NCI-H1105 treated with DMSO at 0.1 percent for 48 hours (cell line): ENCODE results near the gene PHYH.
"Not testable (repeated sequence)": the region's sequence is repeated elsewhere in the genome, so short reads cannot be mapped to it uniquely, and the experiment has no call there.

Source experiments
- DNase-seq: peaks from one replicate; lab custom pipeline; 2025; lab: John Stamatoyannopoulos, UW

Gene PHYH

GRCh38 chr10:13271552-13272163 lies 28.2 kb downstream of the PHYH start:
- DNase-seq = no peak

GRCh38 chr10:13270877-13271551 lies 28.9 kb downstream of the PHYH start:
- no peak for DNase-seq

GRCh38 chr10:13268841-13269240 lies 31.0 kb downstream of the PHYH start:
- DNase-seq = no peak

- DNase-seq = no peak
Measured at GRCh38 chr10:13268310-13268709, 31.6 kb downstream of the PHYH start.

- no peak for DNase-seq
Measured at GRCh38 chr10:13263591-13263990, 36.3 kb downstream of the PHYH start.

- DNase-seq = no peak
Measured at GRCh38 chr10:13262433-13262832, 37.4 kb downstream of the PHYH start.

GRCh38 chr10:13257621-13258140 lies 42.2 kb downstream of the PHYH start:
- no peak for DNase-seq

- no peak for DNase-seq
Measured at GRCh38 chr10:13256627-13257026, 43.2 kb downstream of the PHYH start.

GRCh38 chr10:13253726-13254125 lies 46.1 kb downstream of the PHYH start:
- DNase-seq = no peak

- DNase-seq = no peak
Measured at GRCh38 chr10:13247784-13248183, 52.1 kb downstream of the PHYH start.

- DNase-seq = no peak
Measured at GRCh38 chr10:13247246-13247645, 52.6 kb downstream of the PHYH start.

GRCh38 chr10:13242260-13242659 lies 57.6 kb downstream of the PHYH start:
- DNase-seq = not testable (repeated sequence)

- no peak for DNase-seq
Measured at GRCh38 chr10:13241613-13242012, 58.3 kb downstream of the PHYH start.

GRCh38 chr10:13239923-13240322 lies 59.9 kb downstream of the PHYH start:
- no peak for DNase-seq

- no peak for DNase-seq
Measured at GRCh38 chr10:13238271-13239077, 61.4 kb downstream of the PHYH start.

- DNase-seq = no peak
Measured at GRCh38 chr10:13236638-13237037, 63.2 kb downstream of the PHYH start.

GRCh38 chr10:13234736-13235135 lies 65.1 kb downstream of the PHYH start:
- DNase-seq = not testable (repeated sequence)

GRCh38 chr10:13234172-13234571 lies 65.7 kb downstream of the PHYH start, which contains the start of gene UCMA:
UCMA (minus strand) TSS chr10:13234374; CDS start chr10:13234258, 116 bp downstream.
- no peak for DNase-seq

- DNase-seq = no peak
Measured at GRCh38 chr10:13233358-13233757, 66.5 kb downstream of the PHYH start.

- no peak for DNase-seq
Measured at GRCh38 chr10:13231808-13232207, 68.1 kb downstream of the PHYH start.

- DNase-seq = no peak
Measured at GRCh38 chr10:13231190-13231589, 68.7 kb downstream of the PHYH start.
